HG02642 (cell line): Measurements from ENCODE around the gene KLK2.

Experiments
- ATAC-seq: cut with Tn5 transposase; IDR thresholded peaks from one replicate; pipeline ENCODE4 v1.9.1; 2021; ENCODE audit warnings: mild to moderate bottlenecking; ENCODE audit not compliant: unreplicated experiment, poor library complexity

The KLK2 gene

GRCh38 chr19:50912727-50913716 lies 39.8 kb downstream of the KLK2 start:
- ATAC-seq = no peak

GRCh38 chr19:50916069-50916468 lies 42.8 kb downstream of the KLK2 start:
- no peak for ATAC-seq

- ATAC-seq = no peak
These were observed 48.4 kb downstream of the KLK2 start for GRCh38 chr19:50921426-50922316.

- peak; percentile 72 for ATAC-seq
These were observed 49.1 kb downstream of the KLK2 start for GRCh38 chr19:50922317-50922853.

- no peak for ATAC-seq
These were observed 51.3 kb downstream of the KLK2 start for GRCh38 chr19:50924586-50924985.

GRCh38 chr19:50925734-50926133 lies 52.5 kb downstream of the KLK2 start:
- ATAC-seq = no peak

GRCh38 chr19:50926144-50926543 lies 52.9 kb downstream of the KLK2 start:
- no peak for ATAC-seq

GRCh38 chr19:50928831-50929230 lies 55.6 kb downstream of the KLK2 start:
- no peak for ATAC-seq
